Smooth muscle cell (in vitro differentiated cells): Measurements from ENCODE around the gene DLG1. TPM values are rescaled to one million over a fixed set of nuclear protein-coding genes. Genes with fewer than 3 reads are reported as not detected.

ENCODE experiments used
- DNase-seq: peaks from one replicate; lab custom pipeline; 2025; ENCODE audit not compliant: unreplicated experiment; lab: John Stamatoyannopoulos, UW
- H2AFZ ChIP-seq: fragments of 200-600 bp; sonication (generic); 2 replicates; pipeline ENCODE4 v1.6.0; 2016; ENCODE audit warnings: antibody characterized with exemption, low read depth, mild to moderate bottlenecking
- H3F3A ChIP-seq: fragments of 200-600 bp; sonication (generic); 2 replicates; pipeline ENCODE4 v1.6.0; 2017; ENCODE audit warnings: antibody characterized with exemption, low read depth
- H3K27ac ChIP-seq: fragments of 200-600 bp; sonication (generic); 2 replicates; pipeline ENCODE4 v1.5.1; 2016; ENCODE audit warnings: low read depth, mild to moderate bottlenecking
- H3K27me3 ChIP-seq: fragments of 200-600 bp; sonication (generic); 2 replicates; pipeline ENCODE4 v1.6.1; 2016; ENCODE audit warnings: low read depth, mild to moderate bottlenecking
- H3K36me3 ChIP-seq: fragments of 200-600 bp; sonication (generic); 2 replicates; pipeline ENCODE4 v1.5.1; 2016; ENCODE audit warnings: low read depth
- H3K4me1 ChIP-seq: fragments of 200-600 bp; sonication (generic); 2 replicates; pipeline ENCODE4 v1.5.1; 2016; ENCODE audit warnings: low read depth
- H3K4me2 ChIP-seq: fragments of 200-600 bp; sonication (generic); 2 replicates; pipeline ENCODE4 v1.6.0; 2016; ENCODE audit warnings: mild to moderate bottlenecking
- H3K4me3 ChIP-seq: fragments of 200-600 bp; sonication (generic); 2 replicates; pipeline ENCODE4 v1.5.1; 2016; ENCODE audit warnings: mild to moderate bottlenecking
- H3K79me2 ChIP-seq: fragments of 200-600 bp; sonication (generic); 2 replicates; pipeline ENCODE4 v1.6.0; 2016; ENCODE audit warnings: low read depth, mild to moderate bottlenecking
- H3K9ac ChIP-seq: fragments of 200-600 bp; sonication (generic); 2 replicates; pipeline ENCODE4 v1.6.0; 2016; ENCODE audit warnings: low read depth
- H3K9me3 ChIP-seq: fragments of 200-600 bp; sonication (generic); replicated peaks from 2 replicates; pipeline ENCODE4 v1.5.1; 2016; ENCODE audit warnings: low read depth
- H4K20me1 ChIP-seq: fragments of 200-600 bp; sonication (generic); 2 replicates; pipeline ENCODE4 v1.6.0; 2016; ENCODE audit warnings: low read depth
- CTCF ChIP-seq: fragments of 200-600 bp; sonication (generic); IDR thresholded peaks from 2 replicates; pipeline ENCODE4 v1.5.1; 2017; ENCODE audit warnings: borderline replicate concordance, mild to moderate bottlenecking, antibody characterized with exemption; ENCODE audit not compliant: insufficient read depth, poor library complexity, severe bottlenecking
- WGBS: methylation state at CpG from one replicate; pipeline ENCODE4 v1.1.7; 2016; ENCODE audit warnings: low lambda C conversion rate; 5-methylcytosine and 5-hydroxymethylcytosine counted together
- polyA plus RNA-seq: library from polyadenylated mRNA; unstranded; fragments of >200 nt; fragmentation: Nextera tagmentation; extraction: Ambion mirVana; gene quantifications from 2 replicates; pipeline ENCODE4 v1.2.1, GENCODE V29; 2016
- total RNA-seq: library from RNA; depleted of rRNA; stranded (reverse); fragments of >200 nt; gene quantifications from 2 replicates; pipeline ENCODE4 v1.2.3, GENCODE V29; 2014

The DLG1 gene
- total and polyA plus RNA-seq, 2 experiments from 2014 or later, result 23.5 to 69.0 TPM

- Histone ChIP-seq H3K36me3 (no peaks in the 10 kb centered on the region), H3K27ac (no peak overlapping the region), H4K20me1 (peaks cover 40% of the 10 kb centered on the region), H3K4me3 (no peak overlapping the region), H3K4me2 (no peak overlapping the region), H3F3A (no peaks in the 10 kb centered on the region), H3K27me3 (no peaks in the 10 kb centered on the region), H3K4me1 (no peaks in the 10 kb centered on the region), H3K79me2 (peaks cover 61% of the 10 kb centered on the region), H2AFZ (no peak overlapping the region), H3K9ac (no peak overlapping the region), H3K9me3 (no peaks in the 10 kb centered on the region)
- WGBS, result 79% methylated on average over 4 of the region's 4 CpGs
- TF ChIP-seq CTCF, result no peak
- DNase-seq, result no peak
Observed at GRCh38 chr3:197168063-197168462, 130.3 kb downstream of the DLG1 start.

GRCh38 chr3:197167549-197167948 lies 130.9 kb downstream of the DLG1 start:
- Histone ChIP-seq H3K27ac (no peak overlapping the region), H3K79me2 (peaks cover 60% of the 10 kb centered on the region), H3K9ac (no peak overlapping the region), H3K4me2 (no peak overlapping the region), H3K4me1 (no peaks in the 10 kb centered on the region), H3K9me3 (no peaks in the 10 kb centered on the region), H3K36me3 (no peaks in the 10 kb centered on the region), H3F3A (no peaks in the 10 kb centered on the region), H4K20me1 (peaks cover 41% of the 10 kb centered on the region), H2AFZ (no peak overlapping the region), H3K4me3 (no peak overlapping the region), H3K27me3 (no peaks in the 10 kb centered on the region)
- TF ChIP-seq CTCF, result no peak
- 96% methylated on average over 2 of the region's 2 CpGs for WGBS
- DNase-seq, result no peak

GRCh38 chr3:197165890-197166289 lies 132.5 kb downstream of the DLG1 start:
- Histone ChIP-seq H3K4me2 (no peak overlapping the region), H3K9ac (no peak overlapping the region), H3K79me2 (peaks cover 66% of the 10 kb centered on the region), H3K36me3 (no peaks in the 10 kb centered on the region), H3F3A (no peaks in the 10 kb centered on the region), H4K20me1 (peaks cover 42% of the 10 kb centered on the region), H2AFZ (no peak overlapping the region), H3K27ac (no peak overlapping the region), H3K4me1 (no peaks in the 10 kb centered on the region), H3K27me3 (no peaks in the 10 kb centered on the region), H3K9me3 (no peaks in the 10 kb centered on the region), H3K4me3 (no peak overlapping the region)
- TF ChIP-seq CTCF, result no peak
- 97% methylated on average over 6 of the region's 6 CpGs for WGBS
- no peak for DNase-seq

GRCh38 chr3:197155046-197155445 lies 143.4 kb downstream of the DLG1 start:
- H3K27me3 ChIP-seq, result no peaks in the 10 kb centered on the region
- peaks cover 16% of the 10 kb centered on the region for H3K36me3 ChIP-seq
- no peak overlapping the region for H3K27ac ChIP-seq
- peaks cover 43% of the 10 kb centered on the region for H4K20me1 ChIP-seq
- H3K9ac ChIP-seq, result no peak overlapping the region
- no peak overlapping the region for H3K4me3 ChIP-seq
- H2AFZ ChIP-seq, result no peak overlapping the region
- no peaks in the 10 kb centered on the region for H3F3A ChIP-seq
- peaks cover 3% of the 10 kb centered on the region for H3K9me3 ChIP-seq
- DNase-seq, result no peak
- no peak overlapping the region for H3K4me2 ChIP-seq
- TF ChIP-seq CTCF, result no peak
- H3K79me2 ChIP-seq, result peaks cover 91% of the 10 kb centered on the region
- WGBS, result 97% methylated on average over 1 of the region's 1 CpG
- H3K4me1 ChIP-seq, result no peaks in the 10 kb centered on the region
